HepG2 (cell line): ENCODE data around the gene TAP1.

ENCODE experiments used
- ATF2 ChIP-seq: sonication (generic); formaldehyde crosslinking; IDR thresholded peaks from 2 replicates; pipeline ENCODE4 v1.4.0; 2020; ENCODE audit warnings: missing genetic modification reagents
- ETV6 ChIP-seq: sonication (generic); formaldehyde crosslinking; conservative IDR thresholded peaks from 2 replicates; pipeline ENCODE4 v1.4.0; 2020; ENCODE audit warnings: missing genetic modification reagents
- SP1 ChIP-seq, 2 experiments: fragments of 450-650 bp in 1 of 2; sonication (generic) in 1 of 2; formaldehyde crosslinking in 1 of 2; IDR thresholded peaks; 2 replicates each; pipeline versions ENCODE4 v1.4.0 to v1.6.1; 2016 to 2020; ENCODE audit warnings: missing genetic modification reagents in 1 of 2

- TF ChIP-seq ETV6, result no peak
- TF ChIP-seq ATF2 (CRISPR knock-in tag), result no peak
- TF ChIP-seq SP1 (IDR thresholded peaks at IDR 0.05), result no peak
- TF ChIP-seq SP1 (CRISPR knock-in tag; IDR thresholded peaks at IDR 0.05), result no peak
Observed at GRCh38 chr6:32867554-32868256, 14.2 kb upstream of the TAP1 start.
